HG03521 (cell line): ENCODE data around the gene KCTD1.
A peak's percentile ranks its signal among the peaks of the same experiment; 100 is the strongest.

Experiments
- ATAC-seq: cut with Tn5 transposase; IDR thresholded peaks from one replicate; pipeline ENCODE4 v1.9.1; 2021; ENCODE audit warnings: mild to moderate bottlenecking, moderate library complexity; ENCODE audit not compliant: unreplicated experiment

Gene KCTD1

DNA sequence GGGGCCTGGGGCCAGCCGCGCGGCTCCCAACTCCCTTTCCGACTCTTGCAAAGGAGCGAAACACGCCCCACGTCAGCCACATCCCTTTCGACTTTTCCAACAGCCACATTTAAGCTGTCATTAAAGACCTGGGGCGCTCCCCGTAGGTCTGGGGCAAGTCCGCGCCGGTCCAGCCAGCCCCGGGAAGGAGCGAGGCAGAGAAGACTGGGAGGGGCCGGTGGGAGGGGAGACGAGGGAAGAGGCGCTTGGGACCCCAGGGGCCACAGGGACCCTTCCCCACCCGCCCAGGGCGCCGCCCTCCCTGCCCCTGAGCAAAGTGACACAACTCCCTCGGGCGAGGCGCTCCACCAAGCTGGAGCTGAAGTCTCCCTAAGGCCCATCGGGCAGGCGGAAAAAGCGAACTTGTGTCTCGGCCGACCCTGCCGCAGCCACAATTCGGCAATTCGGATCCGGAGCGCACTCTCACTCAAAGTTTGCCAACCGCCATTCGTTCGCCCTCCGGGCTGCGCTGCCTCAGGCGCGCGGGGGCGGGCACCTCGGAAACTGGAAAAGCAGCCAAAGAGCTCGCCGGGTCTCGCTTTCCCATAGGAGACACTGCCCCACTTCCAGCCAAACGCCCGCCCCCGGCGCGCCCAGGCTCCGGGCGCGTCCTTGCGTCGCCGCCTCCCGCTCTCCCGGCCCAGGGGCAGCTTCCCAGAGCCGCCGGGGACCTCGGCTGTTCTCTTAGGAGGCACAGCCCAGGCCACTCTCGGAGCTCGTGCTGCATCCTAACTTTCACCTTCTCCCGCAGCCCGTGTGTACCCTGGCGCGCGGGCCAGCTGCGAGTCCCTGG lies 1.1 kb upstream of the KCTD1 start:
- no peak for ATAC-seq

DNA sequence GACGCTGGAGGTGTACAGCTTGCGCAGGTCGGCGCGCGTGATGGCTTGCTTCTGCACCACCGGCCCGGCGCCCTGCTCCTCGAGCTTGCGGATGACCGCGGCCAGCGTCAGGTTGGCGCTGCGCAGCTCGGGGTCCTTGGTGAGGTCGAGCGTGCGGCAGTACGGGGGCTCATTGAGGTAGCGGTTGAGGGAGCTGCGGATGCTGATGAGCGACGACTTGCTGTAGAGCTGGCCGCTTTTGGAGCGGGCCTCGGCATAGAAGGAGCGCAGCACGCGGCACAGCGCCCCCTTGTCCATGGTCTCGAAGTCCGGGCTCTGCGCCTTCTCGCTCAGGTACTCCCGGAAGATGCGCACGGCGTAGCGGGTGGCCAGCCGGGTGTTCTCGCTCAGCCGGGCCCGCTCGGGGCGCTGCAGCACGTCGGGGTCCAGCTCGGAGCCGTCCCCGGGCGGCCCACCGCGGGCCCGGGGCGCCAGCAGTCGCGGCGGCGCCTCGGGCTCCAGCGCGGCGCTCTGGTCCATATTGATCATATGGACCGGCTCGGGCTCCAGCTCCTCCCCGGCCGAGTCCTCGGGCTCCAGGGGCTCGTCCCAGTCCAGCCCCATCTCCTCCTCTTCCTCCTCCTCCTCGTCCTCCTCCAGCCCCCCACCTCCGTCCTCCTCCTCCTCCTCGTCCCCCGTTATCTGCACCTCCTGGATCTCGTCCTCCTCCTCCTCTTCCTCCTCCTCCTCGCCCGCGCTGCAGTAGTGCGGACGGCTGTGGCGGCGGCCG lies 523 bp downstream of the KCTD1 start:
- ATAC-seq: peak; percentile 59

DNA sequence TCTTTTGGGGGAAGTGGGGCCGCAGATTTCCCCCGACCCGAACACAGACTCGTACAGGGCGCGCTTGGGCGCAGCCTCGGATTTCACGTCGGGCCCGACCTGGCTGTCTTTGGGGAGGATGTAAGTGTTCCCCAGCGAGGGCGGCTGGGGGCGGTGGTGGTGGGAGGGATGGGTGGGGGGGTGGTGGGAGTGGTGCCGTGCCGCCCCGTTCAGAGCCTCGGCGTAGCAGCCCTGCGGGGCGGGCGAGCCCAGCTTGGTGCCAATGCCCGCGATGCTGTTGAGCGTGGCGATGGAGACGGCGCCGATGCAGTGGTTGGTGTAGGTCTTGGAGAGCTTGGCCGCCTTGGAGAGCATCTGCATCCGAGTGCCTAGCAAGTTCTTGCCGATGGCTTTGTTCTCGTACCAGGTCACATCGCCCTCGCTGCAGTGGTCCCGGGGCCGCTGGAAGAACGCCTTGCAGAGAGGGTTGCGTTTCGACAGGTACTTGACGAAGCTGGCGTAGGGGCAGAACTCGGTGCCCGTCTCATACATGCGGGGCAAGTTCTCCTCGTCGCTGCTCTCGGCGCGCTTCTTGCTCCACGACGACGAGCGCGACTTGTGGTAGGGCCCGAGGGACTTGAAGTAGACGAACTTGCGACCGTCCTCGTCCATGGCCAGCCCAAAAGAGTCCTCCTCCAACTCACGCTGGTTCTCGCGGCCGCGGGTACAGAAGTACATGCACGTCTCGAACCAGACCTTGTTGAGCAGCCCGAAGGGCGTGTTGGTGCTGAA lies 1.3 kb downstream of the KCTD1 start:
- no peak for ATAC-seq

DNA sequence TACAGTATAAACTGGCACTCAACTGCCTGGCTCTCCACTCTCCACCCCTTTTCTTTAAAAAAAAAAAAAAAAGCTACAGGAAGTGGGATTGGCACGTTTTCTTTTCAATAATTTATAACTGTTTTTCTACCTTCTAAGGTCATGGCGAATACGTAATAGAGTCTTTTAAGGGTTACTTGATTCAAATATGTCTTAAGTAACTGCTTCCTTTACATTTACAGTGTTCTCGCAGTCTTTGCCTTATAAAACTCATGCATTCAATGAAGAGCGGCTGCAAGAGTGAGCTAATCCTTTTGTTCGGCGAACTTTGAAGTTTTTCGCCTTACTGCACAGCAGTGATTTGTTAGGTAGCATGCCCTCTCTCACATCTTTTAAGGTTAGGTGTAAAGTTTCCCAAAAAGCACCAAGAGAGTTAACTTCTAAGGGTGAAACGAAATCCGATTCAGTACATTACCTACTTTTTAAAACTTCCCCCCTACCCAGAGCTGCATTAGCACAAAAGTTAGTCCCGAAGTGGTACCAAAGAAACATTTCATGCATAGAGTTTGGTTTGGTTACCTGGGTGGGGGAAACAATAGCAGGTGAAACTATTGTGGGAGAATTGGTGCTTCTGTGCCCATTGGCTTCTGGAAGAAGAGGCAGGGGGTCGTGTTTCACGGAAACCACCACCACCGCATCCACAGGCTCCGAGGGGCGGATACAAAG lies 2.0 kb downstream of the KCTD1 start:
- ATAC-seq: no peak

DNA sequence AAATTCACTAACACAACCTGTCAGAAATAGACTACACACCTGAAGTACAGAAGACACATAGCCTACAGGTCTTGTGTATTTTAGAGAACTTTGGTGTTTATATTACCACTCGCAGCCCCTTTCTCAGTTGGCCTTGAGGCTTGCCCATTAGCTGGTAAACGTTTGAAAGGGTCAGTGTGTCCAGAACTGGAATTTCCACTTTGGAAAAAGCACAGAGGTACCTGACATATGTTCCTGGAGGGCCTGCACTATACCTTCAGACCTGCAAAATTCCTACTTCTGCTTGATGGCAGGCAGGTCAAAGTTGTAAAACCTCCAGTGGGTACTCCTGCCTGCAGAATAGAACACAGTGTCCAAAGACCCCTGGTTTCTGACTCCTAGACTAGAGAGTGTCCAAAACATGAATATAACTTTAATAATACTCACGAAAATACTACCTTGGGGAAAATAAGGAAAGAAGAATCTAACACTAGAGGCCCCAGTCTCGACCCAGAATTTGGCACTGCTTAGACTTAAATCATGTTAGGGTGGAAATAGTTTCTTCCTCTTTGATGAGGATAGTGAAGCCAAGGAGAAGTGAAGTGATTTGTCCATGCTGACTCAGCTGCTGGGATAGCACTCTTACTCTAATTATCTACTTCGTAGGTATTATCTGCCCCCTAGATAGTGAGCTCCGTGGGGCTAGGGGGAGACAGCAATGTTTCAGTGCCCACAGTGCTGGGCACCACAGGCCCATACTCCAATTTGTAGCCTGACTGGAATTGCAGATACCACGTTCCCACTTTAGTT lies 2.8 kb downstream of the KCTD1 start:
- ATAC-seq: no peak

DNA sequence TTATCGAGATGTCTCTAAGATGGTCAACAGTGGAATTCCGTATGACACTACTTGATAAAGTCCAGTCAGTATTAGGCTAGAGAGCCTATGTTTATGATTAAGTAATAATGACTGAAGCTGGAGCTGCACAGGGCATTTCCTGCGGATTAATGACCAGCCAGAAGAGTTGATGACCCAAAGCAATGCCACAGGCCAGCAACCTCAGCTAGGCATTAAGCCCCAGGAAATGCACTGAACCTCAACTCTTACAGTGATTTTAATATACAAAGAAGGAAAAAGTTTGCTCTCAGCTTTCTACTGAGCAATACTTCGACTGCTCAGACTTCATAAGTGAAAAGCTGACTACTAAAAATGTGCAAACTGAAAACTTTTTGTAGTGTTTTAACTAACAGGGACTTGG lies 3.9 kb downstream of the KCTD1 start:
- ATAC-seq: no peak

DNA sequence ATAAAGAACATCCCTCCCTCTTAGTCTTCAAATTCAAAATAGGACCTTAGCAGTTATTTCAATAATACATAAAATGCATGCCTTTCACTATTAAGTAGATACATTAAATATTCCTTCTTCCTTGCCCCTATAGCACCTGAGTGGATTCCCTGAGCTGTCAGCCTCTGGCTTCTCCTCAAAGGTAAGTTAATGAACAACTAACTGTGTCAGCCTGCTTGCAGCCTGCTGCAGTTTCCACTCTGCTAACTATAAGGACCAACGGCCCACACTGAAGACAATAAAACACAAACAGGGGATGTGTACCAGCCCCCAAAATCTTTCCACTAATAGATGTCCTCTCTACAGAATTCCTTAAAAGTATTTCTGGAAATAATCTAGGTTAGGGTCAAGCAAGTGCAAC lies 5.0 kb downstream of the KCTD1 start:
- ATAC-seq: no peak

DNA sequence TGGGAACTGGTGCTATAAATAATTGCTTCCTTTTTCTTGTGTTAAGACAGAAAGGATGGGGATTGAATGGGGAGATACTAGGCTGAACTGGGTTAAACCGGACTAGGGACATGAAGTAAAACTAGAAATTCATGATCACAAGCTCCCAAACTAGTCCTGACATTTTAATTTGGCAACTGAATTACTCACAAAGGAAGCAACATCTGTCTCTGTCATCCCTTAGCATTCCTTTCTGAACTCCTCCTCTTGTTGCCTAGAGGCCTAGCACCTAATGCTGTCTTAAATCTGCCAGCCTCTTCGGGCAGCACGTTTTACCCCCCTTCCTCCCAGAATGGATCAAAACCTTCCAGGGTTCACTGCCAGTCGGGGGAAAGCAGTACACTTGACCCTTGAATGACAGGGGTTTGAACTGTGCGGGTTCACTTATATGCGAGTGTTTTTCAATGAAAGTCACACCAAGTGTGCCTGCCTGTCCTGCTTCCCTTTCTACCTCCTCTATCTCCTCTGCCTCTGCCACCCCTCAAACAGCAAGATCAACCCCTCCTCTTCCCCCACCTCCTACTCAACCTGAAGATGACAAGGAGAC lies 8.2 kb downstream of the KCTD1 start:
- ATAC-seq: no peak

DNA sequence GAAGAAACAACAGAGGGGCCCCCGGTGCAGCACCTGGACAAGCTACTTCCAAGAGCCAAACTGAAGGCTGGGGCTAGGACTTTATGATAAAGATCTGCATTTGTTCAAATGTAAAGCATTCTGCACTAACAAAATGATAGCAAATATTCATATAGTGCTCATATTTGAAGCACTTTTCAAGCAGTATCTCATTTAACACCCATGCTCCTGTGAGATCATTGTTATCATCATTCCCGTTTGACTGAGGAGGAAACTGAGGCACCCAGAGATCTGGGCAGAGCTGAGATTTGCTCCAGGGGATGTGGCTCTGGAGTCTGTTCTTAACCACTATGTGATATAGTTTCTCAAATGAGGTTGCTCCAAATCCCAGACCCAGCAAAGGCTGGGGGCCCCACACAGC lies 9.8 kb downstream of the KCTD1 start:
- no peak for ATAC-seq

DNA sequence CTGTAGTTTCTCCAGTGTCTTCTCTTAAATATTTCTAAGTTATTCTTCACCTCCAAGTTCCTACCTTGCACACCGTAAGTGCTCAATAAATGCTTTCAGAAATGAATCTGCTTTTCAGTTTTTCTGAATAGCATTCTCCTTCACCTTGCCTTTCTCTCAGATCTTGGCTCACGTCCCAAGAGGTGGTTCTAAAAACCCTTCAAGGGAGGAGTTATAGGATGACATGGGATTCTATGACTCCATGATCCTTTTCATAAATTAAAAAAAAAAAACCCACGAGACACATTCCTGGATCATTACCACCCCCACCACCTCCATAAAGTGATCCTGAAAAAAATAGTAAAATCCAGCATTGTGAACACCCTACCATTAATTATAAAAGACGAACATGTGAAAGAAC lies 11.7 kb downstream of the KCTD1 start:
- ATAC-seq: no peak

DNA sequence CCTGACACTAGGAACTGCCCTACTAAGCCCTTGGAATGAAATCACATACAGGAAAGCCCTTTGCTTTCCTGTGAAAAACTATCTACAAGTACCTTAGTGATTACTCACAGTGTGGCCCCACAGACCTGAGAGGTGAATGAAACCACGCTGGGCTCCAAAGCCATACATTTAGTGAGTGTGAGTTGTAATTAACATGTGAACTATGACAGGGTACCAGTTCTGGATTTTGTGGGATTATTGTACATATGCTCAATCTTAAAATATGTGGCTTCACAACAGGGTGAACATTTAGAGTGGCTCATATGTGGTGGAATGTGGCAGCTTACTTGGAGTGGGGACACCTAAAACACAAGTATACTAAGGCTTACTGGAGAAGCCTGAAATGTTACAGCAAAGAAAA lies 12.3 kb downstream of the KCTD1 start:
- ATAC-seq: no peak

DNA sequence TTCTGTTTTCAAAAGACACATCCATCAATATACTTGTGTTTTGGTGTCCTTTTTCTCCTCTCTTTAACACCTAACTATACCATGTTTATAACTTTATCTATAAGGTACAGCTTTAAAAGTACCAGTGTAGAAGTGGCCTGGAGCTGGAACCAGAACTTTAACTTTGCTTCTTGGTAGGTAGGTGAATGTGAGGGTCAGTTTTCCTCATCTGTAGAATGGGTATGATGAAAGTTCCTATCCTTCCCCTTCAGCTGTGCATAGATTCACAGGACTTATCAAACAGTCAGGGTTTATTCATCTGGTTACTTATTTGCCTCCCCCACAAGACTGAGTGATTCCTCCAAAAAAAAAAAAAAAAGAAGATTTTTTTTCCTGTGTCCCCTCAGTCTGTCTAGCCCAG lies 12.7 kb downstream of the KCTD1 start:
- no peak for ATAC-seq

DNA sequence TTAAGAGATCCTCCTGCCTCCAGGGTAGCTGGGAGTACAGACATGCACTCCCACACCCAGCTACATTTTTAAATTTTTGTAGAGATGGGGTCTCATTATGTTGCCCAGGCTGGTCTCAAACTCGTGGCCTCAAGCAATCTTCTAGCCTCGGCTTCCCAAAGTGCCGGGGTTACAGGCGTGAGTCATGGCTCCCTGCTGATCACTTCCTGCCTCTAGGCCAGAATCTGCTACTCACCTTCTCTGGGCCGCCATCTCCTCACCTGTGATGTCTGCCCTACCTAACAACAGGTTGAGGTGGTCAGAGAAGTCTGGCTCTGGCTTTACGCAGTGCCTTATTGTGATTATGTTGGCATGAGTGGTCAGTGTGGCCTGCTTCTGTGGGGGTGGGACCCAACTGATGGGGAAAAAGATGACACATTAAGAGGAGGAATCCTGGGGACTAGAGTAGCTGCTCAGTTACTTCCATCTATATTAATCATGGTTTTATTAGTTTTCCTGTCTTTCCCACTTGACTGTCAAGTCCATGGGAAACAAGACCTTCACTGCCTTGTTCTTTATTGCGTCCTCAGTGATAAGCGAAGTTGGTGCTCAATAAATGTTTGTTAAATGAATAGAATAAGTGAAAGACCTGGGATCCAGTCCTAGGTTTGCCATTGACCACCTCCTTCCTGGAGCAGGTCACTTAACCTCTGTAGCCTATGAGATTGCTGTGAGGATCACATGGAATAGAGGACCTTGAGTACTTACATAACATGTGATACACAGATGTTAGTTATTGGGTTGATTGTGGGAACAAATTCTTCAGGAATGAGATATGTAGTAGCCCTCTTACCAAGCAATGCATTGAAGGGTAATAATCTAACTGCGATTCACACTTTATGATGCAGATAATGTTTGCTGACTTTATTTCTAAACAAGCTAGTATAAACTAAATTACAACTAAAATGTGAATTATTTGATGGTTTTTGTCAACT lies 15.7 kb downstream of the KCTD1 start:
- ATAC-seq: no peak

DNA sequence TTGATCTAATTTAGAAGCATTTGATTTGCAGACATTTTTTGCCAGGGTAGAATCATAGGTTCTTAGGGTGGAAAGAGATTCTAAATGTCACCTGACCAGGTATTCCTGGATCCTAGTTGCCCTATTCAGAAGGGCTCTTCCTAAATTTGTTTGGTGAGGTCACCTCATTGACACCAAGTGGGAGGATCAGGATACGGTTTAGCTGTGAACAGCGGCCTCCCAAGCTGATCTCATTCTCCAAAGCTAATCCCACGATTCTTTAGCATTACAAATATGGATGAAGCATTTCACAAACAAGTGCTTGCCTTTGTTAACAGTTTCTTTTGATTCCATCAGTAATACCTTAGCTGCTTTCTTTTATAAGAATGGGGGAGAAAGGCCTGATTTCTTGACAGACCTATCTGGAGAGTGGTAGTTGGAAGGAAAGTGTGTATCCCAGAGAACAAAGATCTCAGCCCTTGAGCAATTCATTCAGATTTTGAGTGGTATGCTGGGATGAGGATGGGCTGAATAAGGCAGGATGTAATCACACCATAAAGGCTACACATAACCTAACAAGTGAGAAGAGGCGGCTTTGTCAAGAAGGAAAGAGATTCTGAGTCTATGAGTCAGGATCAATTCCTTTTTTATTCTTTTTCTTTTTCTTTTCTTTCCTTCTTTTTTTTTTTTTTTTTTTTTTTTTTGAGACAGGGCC lies 16.6 kb downstream of the KCTD1 start:
- no peak for ATAC-seq

DNA sequence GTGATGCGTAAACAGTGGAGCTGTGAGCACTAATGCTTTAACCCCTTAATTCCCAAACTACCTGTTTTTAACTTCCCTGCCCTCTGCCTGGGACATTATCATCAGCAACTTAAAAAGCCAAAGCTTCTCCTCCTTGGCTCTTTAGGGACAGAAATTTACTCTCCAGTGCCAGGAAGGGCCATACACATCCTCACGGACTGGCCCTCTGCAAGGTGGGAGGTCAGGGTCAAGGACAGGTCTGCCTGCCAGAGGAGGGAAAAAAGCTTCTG lies 21.5 kb downstream of the KCTD1 start:
- no peak for ATAC-seq

DNA sequence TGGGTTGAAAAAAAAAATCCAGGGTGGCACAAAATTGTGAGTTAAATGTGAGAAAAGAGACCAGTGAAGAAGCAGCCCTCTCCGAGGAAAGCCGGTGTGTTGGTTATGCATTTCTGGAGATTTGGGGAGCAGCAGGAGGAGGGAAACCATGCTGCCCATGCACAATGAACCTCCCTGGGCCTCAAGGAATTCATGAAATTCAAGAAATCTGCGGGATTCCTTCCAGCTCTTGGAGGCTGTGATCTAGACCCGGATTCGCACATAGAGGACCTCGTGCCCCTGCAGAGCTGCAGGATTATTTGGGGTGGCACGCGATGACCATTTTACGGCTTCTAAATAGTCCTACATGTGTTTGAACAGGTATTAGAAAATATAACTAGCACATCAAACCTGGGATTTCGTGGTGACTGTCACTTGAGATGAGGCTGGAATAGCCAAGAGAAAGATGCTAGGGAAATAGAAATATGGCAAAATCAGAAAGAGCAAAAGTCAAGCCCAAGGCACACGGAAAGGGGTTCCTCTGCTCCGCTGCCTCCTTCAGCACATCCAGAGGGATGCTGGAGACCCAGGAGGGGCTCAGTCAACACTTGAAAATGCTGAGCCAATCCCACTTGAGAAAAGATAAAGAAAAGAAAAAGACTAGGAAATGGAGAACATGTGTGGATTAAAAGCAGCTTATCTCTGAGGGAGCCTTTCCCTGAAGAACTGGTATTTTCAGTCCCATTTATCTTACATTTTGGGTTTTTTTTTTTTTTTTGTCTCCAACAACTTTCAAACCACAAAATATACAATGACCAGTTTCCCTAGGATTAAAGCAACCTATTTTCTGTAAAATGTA lies 22.0 kb downstream of the KCTD1 start:
- ATAC-seq: no peak

DNA sequence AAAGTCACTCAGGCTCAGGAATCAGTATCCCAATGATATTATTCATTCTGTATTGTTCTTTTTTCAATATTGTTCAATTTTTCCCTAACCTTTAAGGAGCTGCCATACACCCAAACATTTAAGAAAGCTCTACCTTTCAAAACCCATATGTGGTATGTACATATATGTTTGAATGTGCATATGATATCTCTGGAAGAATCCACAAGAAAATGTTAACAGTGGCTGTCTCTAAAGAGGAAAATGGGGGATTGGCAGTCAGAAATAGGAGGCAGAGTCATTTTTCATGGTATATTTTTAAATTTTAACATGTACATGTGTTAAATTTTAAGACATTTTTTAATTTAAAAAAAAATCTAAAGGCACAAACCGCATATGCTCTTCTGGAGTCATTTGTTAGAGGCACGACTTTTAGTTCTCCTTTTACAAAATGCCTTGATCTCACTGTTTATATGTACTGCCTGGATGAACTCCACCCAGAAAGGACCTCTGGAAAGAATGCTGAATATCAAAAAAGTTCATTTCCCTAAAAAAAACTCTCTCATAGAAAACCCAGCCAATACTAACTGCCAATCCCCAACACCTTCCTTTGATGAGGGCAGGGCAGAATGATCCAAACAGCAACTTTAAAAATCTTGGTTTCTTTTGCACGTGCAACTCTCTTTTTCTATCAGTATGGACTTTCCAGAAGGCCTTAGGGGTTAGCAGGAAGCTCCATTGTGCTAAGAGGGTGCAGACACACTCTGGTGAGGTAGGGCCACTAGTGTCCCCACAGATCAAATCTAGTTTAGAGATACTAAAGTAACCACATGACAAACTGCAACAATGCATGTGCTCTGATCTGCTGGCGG lies 23.6 kb downstream of the KCTD1 start:
- ATAC-seq: no peak
